Endothelial cell of hepatic sinusoid (primary cell): ENCODE results near the gene MAP3K20.
"Not testable (repeated sequence)": the region's sequence is repeated elsewhere in the genome, so short reads cannot be mapped to it uniquely, and the experiment has no call there.

ENCODE experiments used
- in situ Hi-C: cut with HindIII; loops from 2 replicates; pipeline ENCODE4 v1.10.0; 2017; ENCODE audit warnings: low sequenced_read_pairs

The MAP3K20 gene

DNA sequence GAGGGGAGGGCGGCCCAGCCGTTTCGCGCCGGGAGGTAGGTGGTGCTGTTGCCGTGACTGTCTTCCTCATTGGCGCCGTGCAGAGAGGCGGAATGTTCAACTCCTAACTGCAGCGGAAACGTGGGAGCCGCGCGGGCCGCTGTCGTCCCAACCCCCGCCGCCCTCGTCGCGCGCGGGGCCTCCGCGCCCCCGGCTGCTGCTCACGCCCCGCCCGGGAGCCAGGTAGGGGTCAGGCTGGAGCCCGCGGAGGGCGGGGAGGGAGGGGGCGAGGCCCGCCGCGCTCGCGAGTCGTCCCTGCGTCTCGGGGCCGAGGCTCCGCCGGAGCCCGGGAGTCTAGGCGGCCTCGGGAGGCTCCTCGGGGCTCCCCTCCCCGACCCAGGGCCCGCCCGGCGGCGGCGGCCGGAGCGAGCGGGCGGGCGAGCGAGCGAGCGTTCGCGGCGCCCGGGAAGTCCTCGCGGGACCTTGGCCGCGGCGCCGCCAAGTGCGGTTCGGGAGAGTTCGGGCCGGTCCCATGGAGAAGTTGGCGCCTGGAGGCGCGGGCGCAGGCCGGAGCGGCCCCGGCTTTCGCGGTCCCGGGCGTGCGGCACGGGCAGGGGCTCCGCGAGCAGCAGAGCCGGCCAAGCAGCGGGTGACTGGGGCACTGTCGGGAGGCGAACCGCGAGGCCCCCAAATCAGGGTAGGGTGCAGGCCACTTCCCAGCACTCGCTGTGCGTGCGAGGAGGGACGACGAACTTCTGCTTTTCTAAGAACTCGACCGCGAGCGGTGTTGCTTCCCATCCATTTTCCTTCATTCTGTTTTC is at the start of gene MAP3K20:
Gene MAP3K20, plus strand, starts transcription at position 66 of the 800 bp plus-strand sequence. CDS start 15,186 bp downstream, outside the sequence.
- in situ Hi-C loops: no loop called here

- in situ Hi-C loops: no loop called here
Measured at GRCh38 chr2:173026479-173026878, 49.2 kb upstream of the MAP3K20 start.

GRCh38 chr2:173027181-173028128 is 48.2 kb upstream of the MAP3K20 start:
- in situ Hi-C loops: no loop called here

DNA sequence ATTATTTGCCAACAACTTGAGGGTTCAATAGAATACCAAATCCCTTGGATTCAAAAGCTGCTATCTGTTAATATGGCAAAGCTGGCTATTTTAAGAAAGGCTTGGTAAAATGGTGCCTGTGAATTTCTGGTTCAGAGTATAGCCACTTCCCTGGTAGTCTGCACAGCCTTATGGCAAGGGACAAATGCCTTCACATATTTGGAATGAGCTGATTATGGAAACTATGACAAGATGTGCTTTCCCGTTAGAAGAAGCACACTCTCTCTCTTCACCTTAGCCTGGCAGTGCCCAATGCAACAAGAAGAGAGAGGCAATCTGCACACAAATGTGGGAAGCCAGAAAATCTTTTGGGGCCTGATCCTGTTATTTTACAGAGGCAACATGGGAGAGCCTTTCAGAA is 47.5 kb upstream of the MAP3K20 start:
- in situ Hi-C loops: no loop called here

GRCh38 chr2:173028671-173029070 is 47.0 kb upstream of the MAP3K20 start:
- in situ Hi-C loops: no loop called here

DNA sequence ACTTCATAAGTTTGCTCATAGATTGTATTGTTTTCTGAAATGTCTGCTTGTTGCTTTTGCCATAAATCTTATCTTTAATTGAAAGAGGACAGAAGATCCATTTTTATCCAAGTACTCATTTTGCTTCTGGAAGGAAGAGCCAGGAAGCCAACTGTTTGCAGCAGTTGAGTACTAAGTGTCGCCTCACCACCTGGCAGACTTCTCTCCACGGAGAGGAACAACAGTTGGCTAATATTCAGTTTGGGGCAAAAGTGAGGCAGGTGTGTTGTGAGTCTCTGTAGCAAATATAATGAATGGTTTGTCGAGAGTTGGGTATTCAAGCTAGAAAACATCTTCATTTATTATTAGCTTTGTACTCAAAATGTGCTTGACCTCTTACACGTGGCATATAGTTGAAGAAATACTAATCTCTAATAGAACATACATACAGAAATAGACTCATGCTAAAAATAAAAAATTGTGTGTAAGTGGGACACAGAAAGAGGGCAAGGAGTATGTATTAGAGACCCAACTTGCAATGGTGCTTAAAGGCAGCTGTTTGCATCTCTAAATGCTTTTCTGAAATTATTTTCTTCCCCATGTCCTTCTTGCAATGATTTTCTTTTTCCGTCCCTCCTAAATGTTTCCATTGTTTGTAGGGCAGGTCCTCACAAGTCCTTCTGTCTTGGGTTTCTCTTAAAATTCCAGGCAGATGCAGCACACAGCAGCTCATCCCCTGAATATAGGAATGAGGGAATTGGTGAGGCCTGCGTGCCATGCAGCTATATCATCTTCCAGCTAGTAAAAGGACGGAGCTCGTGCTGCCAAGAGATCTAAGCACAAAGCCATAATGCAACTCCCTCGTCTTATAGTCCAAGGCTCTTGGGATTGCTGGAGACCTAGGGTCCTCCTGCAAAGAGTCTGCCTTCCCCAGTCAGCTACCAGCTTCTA is 44.8 kb upstream of the MAP3K20 start:
- in situ Hi-C loops: loop anchor here (5.0 kb wide), 1 partner anchor 176 kb away; no protein-coding TSS in a partner anchor

DNA sequence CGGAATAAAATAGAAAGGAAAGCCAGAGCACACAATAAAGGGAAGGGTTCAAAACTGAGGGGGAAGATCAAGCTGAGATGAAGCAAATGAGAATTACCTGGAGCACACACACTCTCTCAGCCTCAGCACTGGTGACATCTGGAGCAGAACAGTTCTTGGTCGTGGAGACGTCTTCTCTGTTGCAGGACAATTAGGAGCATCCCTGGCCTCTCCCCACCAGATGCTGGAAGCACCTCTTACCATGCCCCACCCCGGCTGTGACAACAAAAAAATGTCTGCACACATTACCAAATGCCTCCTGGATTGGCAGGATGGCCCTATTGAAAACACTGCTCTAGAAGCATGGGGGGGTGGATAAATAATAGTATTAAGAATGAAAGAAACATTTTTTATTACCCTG is 43.6 kb upstream of the MAP3K20 start:
- in situ Hi-C loops: loop anchor here (5.0 kb wide), 1 partner anchor 175 kb away; no protein-coding TSS in a partner anchor

DNA sequence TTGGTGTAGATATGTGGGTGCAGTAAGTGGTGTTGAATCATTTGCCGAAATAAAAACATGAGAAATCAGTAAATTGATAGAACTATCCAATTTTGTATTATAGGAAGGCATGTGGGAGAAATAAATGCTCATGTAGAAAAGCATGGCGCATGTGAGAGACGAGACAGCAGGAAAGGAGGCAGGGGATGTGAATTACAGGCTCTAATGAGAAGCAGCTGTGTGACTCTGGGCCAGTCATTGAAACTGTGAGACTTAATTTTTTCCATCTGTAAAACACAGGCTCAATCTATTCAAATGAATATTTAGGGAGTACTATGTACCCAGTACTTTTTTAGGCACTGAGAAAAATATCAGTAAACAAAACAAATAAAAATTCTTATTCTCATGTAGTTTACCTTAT is 42.6 kb upstream of the MAP3K20 start:
- in situ Hi-C loops: loop anchor here (5.0 kb wide), 1 partner anchor 174 kb away; no protein-coding TSS in a partner anchor

DNA sequence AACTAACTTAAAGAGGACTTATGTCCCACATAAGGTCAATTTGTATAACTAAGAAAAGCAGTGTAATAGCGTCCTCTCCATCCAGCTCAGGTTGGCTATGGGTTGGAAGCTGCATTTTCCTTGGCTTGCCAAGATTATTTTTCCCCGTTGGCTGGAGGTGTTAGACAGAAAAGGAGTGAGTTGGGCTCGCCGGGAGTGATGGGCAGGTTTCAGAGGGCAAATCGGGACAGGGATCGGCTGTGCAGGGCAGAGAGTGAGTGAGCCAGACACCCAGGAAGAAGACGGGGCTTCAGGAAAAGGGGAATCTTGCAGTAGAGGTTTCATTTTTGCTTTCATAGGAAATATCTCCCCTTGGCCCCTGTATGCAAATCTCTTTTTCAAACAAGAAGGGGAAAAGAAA is 41.5 kb upstream of the MAP3K20 start:
- in situ Hi-C loops: loop anchor here (5.0 kb wide), 1 partner anchor 173 kb away; no protein-coding TSS in a partner anchor

DNA sequence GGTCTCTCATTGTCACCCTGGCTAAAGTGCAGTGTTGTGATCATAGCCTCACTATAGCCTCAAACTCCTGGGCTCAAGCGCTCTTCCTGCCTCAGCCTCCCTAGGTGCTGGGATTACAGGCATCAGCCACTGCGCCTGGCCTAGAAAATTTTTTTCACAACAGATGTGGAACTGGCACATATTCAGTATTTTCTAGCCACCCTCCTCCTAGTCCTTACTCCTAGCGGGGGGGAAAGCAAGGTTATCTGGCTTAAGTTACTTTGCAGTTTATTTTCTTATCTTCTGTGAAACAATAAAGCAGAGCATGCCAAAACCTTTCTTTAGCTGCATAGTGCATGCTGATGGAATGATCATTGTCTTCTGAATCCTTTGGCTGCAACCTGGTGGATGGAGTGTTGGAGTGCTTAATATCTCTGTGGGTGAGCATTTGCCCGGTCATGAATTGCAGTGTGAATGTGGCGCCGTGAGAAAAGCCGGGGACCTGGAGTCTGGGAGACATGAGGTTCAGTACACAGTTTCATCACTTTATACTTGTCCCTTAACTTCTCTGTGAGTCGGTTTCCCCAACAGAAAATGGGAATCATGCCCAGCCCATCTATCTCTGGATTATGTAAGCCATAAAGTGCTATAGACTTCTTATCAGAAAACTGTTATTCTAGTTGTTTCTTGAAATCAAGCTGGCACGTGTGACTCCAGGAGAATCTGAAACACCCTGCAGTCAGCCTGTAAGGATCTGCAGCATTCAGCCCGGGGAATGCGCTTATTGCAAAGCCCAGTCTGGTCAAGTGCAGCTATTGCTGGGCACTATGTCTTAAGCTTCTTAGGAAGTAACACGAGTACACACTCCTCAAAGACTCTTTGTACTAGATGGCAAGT is 38.2 kb upstream of the MAP3K20 start:
- in situ Hi-C loops: no loop called here

DNA sequence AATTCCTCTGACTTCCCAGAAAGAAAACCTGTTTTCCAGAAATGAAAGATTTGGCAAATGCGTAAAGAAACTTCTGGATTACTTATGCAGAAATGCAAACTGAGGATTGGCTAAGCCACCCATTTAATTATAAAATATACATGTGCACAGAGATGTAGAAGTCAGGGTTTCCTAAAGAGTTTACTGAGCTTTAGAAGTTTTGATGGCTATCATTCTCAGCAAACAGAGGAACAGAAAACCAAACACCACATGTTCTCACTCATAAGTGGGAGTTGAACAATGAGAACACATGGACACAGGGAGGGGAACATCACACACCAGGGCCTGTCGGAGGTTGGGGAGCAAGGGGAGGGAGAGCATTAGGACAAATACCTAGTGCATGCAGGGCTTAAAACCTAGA is 37.4 kb upstream of the MAP3K20 start:
- in situ Hi-C loops: not testable (repeated sequence)

DNA sequence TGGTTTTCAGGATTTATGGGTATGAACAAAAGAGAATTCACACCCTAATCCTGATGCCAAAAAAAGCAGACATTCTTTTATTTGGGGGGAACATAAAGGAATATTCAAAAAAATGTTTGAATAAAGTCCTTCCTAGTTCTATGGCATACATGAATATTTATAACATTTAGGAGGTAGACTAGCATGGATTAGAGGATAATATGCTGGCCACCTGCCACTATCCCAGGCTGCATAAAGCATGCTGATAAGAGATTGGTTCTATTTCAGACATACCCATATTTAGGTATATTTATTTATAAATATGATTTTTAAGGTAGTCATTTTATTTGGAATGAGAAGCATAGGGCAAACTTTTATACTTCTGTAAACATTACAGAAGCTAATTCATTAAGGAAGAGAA is 34.9 kb upstream of the MAP3K20 start:
- in situ Hi-C loops: no loop called here

GRCh38 chr2:173043476-173043875 is 32.2 kb upstream of the MAP3K20 start:
- in situ Hi-C loops: no loop called here

DNA sequence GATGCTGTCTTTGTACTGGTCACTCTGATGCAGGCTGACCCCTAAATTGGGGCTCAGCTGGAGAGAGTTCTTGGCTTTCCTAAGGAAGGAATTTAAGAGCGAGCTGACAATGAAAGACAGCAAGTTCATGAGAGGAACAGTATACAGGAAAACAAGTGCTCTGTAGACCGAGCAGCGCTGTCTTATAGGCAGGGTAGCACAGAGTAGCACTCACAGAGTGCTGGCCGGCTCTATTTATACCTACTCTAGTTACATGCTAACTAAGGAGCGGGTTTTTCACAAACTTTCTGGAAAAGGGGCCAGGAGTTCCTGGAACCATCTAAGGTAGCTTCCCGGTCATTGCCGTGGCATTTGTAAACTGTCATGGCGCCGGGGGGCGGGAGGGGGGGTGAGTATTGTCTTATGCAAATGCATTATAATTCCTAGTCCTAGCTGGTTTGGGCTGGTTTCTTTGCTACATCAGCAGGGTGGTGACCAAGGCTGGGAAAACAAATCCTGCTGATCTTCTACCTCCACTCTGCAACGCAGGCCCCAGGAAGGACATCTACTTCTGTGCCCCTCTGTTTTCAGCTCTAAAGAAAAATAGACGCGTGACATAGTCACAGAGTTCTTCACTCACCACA is 31.6 kb upstream of the MAP3K20 start:
- in situ Hi-C loops: no loop called here

- in situ Hi-C loops: no loop called here
Measured at GRCh38 chr2:173044686-173045085, 31.0 kb upstream of the MAP3K20 start.

DNA sequence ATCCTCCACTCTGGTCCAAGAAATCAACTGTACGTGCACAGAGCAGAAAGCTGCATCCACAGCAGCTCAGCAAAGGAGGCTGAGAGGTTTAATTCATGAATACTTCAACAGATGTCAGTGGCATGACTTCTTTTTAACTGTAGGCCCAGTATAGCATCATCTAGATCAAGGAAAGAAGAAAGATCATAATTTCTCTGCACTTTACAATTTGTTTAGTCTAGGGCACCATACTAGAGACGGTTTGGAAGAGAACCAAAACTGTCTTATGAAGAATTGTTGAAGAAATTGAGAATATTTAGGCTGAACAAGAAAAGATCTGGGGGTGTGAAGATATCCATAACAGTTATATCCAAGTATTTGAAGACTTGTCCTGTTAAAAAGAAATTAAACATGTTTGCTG is 30.5 kb upstream of the MAP3K20 start:
- in situ Hi-C loops: no loop called here

DNA sequence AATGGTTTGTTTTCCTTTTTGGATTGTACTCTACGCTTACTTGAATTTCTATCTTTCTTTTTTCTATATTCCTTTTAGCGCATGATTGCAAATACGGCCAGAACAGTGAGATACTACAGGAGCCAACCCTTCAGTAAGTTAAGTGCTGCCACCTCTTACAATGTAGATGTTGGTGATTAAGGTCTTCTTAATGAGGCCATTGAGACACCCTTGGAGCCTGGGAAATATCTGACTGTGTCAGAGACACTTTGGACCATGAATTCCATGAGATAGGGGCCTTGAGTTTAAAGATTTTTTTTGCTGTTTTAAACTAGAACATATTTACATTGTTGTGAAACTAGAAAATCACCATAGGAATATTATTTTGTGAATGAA is 27.1 kb upstream of the MAP3K20 start:
- in situ Hi-C loops: no loop called here

DNA sequence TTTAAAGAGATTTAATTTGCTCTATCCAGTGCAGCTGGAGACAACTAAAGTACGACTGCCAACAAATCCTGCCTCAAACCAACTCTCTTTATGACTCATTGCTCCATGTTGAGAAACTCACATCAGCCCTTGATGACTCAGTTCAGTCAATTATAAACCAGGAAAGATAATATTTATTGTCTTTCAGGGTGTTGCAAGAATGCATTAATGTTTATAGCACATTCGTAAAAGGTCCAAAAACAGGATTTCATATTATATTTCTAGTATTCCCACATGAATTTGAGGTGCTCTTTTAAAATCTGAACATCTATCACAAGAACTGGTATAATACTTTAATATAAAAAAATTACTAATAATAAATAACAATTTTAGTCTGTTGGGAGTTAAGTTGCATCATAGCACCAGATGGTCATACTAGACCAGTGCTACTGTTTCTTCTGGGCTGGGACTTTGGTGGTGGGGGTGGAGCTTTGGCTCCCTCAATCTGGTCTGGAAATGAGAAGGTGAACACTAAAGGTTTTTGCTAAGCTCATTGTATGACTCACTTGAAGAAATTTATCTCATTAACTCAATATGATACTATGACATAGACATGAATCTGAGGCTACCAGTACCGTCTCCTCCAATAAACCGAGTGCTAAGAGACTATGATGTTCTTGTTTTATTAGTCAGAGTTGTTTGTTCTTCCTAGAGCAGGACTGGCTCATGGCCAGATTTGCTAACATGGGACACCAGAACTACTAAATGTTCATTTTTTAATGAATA is 26.6 kb upstream of the MAP3K20 start:
- in situ Hi-C loops: no loop called here
